NCI-H146 (cell line): ENCODE results near the gene LILRB3.
"Not testable (repeated sequence)": the region's sequence is repeated elsewhere in the genome, so short reads cannot be mapped to it uniquely, and the experiment has no call there.

ENCODE experiments used
- DNase-seq: peaks from one replicate; lab custom pipeline; 2025; lab: John Stamatoyannopoulos, UW

LILRB3 gene

DNA sequence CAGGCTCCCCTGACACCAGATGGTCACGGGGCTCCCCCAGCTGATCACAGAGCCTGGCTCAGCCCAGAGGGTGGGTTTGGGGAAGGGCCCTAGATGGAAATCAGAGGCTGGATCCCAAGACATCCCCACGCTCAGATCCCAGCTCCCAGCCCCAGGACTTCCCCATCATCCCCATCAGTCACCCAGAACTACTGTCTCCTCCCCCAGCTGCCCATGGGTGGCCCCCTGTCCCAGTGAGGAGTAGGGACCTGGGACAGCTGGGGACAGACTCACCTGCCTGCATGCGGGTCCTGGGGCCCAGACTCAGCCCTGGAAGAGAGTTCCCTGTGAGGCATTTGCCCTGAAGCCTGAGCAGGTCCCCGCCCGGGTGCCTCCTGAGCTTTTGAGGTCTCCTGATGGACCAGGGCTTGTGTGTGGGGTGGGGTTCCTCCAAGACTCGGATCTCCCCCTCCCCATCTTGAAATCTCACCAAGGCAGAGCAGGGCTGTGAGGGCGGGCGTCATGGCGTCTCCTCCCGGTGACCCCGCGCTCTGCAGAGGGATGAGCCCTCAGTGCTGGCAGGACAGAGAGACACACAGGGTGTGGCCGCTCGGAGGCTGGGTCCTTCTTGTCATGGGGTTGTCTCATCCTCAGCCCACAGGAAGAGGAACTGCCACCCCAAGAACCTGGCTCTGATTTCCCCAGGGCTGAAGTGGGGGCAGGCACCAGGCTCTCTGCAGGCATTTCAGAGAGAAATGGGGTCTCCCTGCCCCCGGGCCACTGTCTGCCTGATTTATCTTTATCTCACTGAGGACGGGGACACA lies at the start of gene LILRB3:
LILRB3 (minus strand) TSS at position 534 of the 803 bp plus-strand sequence; CDS start at position 503, 31 bp downstream.
- DNase-seq = not testable (repeated sequence)

DNA sequence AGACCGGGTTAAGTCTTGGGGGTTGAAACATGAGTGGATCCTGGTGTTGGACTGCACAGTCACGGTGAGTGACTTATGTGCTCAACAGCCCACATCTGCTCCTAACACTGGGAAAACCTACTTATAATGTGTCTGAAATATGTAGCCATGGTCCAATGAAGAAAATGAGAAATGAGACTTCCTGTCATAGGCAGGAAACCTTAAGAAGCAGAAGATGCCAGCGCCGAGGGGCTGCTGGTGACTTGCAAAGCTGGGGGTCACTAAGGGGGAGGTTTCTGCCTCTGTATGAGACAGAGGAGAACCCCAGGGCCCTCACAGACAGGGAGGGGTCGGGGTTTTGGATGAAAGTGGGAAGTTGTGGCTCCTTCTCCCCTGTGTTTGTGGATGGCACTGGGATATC lies 49.4 kb upstream of the LILRB3 start:
- not testable (repeated sequence) for DNase-seq

DNA sequence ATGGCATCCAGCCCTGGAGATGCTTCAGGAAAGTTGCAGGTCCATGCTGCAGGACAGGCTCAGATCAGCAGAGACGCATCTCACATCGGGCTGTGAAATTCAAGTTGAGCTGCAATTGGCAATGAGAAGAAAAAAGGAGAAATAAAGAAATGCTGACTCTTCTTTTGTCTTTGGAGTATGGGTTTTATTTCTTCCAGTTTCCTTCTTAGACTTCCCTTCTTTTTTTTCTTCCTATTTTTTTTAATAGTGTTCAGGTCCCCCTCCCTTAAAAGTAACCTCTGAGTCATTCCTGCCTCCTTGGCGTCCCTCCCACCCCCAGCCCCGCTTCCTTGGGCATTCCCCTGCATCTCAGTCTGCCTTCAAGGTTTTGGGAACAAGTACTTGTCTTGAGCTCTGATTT lies 48.8 kb upstream of the LILRB3 start:
- DNase-seq = not testable (repeated sequence)

DNA sequence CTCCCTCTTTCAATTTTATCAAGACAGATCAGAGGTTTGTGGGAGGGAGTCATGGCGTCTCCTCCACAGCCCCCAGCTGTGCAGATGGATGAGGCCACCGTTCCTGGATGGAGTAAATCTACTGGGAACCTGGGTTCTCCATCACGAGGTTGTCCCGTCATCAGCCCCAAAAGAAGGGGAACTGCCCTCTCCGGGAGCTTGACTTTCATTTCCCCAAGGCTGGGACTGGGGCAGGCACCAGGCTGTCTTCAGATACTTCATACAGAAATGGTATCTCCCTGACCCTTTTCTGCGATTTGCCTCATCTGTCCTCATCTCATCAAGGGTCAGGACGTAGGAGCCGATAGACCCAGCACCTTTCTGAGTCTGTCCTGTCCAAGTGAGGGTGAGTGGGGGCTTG lies 48.3 kb upstream of the LILRB3 start:
- DNase-seq = no peak

DNA sequence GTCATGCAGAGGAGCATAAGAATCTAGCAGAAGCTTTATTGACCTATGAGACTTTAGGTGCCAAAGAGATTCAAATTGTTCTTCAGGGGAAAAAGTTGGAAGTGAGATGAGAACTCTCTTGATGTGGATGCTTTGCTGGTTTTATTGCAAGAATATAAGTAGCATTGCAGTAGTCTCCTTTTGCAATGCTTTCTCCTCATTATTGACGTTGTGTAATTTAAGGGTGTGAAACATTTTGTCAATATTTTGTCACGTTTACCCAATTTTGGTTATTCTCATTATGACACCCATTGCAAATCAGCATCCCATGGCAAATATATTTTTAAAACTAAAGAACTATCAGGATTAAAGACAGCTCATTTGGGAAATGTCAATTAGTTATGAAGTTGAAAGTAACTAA lies 46.1 kb upstream of the LILRB3 start:
- DNase-seq = no peak

DNA sequence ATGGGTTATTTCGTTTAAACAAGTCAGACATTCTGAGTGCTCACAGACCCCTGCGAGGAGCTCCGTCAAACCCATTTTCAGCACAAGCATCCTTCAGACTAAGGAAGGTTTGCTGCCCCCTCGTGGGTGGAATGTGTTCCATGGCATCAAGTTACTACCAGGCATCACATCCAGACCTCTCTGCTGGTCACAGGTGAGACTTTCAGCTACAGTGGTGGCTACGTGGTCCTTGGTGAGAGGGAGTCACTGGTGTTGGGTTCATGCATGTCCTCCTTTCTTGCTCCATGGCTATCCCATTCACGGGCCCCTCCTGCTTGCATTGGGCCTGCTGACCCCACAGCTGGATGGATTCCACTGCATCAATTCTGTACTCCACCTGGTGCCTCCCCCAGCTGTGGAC lies 43.3 kb upstream of the LILRB3 start:
- peak; percentile 46 for DNase-seq

DNA sequence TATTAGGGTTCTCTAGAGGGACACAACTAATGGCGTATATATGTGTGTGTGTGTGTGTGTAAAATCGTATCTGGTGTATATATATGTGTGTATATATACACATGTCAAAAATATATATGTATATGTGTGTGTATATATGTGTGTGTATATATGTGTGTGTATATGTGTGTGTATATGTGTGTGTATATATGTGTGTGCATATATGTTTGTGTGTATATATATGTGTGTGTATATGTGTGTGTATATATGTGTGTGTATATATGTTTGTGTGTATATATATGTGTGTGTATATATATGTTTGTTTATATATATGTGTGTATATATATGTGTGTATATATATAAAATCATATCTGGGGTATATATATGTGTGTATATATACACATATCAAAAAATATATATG lies 39.7 kb upstream of the LILRB3 start:
- no peak for DNase-seq

DNA sequence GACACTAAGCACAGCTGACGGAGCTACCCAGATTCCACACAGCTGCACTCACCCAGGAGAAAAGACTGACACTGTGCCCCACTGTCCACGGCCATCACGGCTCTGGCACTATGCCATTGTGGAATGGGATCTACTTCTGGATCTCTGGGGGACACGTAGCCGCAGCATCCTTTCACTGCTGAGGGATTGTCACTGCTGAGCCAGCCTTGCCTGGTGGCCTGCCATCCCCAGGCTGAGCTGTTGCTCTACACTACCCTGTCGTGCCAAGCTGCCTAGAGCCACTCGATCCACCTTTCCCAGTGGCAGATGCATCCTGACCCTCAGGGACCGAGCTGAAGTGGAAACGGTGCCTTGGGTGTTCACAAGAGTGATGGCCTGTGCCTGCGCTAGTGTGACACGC lies 39.3 kb upstream of the LILRB3 start:
- DNase-seq = no peak

DNA sequence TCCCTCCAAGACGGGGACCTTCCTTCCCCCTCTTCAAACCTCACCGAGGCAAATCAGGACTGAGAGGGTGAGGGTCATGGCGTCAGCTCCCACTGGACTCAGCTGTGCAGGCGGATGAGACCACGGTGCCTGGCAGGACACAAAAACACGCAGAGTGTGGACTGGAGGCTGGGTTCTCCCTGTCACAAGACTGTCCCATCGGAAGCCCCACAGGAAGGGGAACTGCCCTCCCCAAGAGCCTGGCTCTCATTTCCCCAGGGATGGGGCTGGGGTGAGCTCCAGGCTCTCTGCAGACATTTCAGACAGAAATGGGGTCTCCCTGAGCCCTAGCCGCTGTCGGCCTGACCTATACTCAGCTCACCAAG lies 34.3 kb upstream of the LILRB3 start, which contains the start of gene LILRB5:
LILRB5 (minus strand) TSS at position 158 of the 365 bp plus-strand sequence; CDS start at position 78, 80 bp downstream.
- no peak for DNase-seq

DNA sequence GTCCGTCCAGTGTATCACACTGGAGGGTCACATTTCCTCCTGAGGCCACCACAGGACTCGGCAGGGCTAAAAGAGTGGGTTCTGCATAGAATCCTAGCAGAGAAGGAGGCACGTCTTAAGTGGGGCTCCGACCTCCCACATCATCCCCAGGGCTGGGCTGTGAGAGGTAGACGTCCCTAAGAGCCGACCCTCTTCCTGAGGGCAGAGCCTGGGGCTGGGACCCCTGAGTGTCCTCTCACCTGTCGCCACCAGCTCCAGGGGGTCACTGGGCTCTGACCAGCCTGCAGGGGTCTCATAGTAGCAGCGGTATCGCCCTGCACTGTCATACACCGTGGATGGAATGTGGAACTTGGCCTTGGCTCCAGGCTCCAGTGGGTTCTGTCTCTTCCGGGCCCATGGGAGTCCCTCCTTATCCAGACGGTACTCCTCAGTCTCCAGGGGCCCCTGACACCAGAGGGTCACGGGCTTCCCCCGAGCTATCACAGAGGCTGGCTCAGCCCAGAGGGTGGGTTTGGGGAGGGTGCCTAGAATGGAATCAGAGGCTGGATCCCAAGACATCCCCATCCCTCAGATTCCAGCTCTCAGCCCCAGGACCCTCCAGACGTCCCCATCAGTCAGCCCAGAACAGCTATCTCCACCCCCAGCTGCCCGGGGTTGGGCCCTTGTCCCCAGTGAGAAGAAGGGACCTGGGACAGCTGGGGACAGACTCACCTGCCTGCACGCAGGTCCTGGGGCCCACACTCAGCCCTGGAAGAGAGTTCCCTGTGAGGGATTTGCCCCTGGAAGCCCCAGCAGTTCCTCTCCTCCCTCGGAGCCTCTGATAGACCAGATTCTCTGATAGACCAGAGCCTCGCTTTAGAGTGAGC lies 33.7 kb upstream of the LILRB3 start:
- DNase-seq = no peak

DNA sequence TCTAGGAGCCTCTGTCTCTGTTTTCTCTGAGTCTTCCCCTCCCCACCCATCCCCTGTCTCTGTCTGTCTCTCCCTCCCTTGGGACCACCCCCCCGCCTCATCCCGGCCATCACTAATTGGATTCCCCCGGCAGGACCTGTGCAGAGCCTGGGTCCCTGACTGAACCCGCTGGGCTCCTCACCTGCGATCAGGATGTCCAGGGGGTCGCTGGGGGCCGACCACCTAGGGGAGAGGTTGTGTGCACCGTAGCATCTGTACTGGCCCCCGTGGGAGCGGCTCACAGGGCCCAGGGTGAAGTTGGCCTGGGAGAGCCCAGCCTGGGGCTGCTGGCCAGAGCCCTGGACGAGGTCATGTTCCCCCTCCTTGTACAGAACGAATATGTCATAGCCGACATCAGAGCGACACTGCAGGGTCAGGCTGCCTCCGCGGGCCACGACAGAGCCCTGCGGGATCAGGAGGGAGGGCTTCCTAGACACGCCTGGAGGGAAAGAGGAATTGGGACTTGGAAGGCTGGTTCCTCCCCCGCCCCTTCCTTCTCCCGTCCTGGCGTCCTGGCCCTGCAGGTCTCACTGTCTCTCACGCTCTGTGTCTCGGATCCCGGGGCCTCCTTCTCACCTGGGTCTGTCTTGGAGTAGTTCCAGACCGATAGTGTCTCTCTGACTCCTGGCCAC lies 32.4 kb upstream of the LILRB3 start:
- DNase-seq = no peak

DNA sequence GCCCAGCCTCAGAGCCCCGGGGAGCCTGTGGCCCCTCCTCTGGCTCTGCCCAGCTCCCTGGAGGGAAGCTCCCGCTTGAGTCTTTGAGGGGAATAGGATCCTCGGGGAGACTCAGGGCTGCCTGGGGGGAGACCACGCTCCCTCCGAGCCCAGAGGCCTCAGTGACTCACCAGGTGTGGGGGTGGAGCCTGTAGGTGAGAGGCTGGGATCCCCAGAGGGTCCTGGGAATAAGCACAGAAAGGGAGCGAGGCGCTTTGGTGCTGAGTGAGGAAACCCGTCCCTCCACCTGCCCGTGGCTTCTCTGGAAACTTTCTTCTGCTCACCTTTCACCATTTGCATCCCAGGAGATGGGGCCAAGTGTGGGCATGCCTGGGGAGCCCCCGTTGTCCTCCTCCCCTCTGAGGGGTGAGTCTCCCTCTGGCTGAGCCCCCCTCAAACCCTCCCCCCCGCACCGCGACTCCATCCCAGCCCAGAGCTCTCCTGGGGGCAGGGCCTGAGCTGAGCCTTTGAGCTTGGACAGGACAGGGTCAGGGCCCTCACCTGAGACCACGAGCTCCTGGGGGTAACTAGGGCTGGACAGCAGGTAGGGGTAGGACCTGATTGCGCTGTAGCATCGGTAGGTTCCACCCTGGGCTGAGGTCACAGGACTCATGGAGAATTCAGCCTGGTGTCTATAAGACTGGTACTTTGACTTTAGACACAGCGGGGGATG lies 31.5 kb upstream of the LILRB3 start:
- DNase-seq = no peak

DNA sequence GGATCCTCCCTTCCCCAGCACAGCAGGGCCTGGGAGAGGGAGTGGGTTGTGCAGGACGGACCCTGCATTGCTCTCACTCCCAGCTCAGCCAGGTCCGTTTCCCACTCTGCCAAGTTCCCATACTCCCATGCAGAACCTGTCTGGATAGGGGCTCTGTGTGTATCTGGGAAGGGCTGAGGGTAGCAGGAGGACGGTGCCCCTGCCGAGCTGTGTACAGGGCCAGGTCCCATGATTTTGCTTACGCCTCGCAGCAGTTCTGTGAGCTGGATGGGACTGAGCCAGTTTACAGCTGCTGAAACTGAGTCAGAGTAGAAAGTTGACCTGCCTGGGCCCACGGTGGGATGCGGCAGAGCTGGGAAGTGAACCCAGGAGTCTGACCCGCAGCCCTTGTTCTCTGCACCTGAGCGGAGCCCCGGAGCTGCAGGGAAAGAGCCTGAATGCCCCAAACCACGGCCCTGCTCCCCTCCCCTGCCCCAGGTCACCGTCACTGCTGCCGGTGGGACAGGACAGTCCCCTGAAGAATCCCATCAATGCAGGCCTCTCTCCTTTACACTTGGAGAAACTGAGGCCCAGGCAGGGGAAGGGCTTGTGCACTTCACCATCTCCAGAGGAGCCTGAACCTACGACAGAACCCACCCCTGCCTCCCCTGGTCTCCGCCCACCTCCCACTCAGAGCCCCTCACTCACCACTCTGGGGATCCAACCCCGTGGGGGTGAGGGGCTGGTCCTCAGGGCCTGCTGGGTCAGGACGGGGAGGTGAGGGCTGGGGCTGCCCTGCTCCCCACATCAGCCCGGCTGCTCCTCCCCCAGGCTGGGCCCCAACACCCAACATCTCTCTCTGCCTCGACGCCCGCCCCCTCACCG lies 30.8 kb upstream of the LILRB3 start:
- DNase-seq = no peak

DNA sequence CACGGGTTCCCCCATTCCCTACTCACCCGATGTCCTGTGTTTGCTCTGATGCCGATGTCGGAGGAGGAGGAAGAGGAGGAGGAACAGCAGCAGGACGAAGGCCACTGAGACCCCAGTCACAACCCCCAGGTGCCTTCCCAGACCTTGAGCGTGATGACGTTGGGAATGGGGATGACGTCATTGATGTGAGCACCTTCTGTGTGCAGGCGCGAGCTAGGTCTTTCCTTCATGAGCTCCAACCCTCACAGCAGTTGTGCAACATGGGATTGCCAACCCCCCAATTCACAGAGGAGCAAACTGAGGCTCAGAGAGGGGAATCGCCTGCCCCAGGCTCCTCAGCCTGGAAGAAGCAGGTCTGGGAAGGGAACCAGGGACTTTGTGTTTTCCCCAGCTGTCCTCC lies 30.0 kb upstream of the LILRB3 start:
- no peak for DNase-seq

DNA sequence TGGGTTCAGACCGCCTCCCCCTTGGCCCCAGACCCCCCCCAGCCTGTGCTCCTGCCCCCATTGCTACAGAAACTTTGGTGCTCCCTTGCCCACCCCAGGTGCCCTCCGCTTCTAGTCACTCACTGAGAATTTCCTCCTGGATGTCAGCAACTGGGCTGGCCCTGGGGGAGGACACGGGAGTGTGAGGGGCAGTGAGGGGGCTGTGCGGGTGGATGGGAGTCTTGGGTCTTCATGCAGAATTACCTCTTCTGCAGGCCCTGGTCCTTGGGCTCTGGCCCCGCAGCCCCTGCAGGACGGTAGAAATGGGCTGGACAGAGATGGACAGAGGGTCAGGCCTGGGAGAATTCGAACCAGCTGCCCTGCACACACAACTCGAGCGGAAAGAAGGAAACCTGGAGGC lies 29.4 kb upstream of the LILRB3 start:
- no peak for DNase-seq

DNA sequence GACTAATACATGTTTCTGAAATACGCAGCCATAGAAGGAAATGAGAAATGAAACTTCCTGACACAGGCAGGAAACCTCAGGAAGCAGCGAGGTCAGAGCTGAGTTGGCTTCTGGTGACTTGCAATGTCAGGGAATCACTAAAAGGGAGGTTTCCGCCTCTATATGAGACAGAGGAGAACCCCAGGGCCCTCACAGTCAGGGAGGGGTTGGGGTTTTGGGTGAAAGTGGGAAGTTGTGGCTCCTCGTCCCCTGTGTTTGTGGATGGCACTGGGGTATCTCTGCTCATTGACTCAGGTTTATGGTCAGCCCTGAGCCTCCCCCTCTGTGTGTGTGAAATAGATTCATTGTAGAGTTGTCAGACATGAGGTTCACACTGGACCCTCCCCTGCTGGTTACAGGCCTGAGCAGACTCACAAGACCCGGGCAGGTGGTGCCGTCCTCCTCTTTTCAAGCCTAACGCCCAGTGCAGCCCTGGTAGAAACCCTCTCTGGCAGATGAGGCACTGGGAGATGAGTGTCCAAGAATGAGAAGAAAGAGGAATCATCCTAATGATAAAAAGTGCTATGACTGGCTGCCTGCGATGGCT lies 25.3 kb upstream of the LILRB3 start:
- DNase-seq = no peak

DNA sequence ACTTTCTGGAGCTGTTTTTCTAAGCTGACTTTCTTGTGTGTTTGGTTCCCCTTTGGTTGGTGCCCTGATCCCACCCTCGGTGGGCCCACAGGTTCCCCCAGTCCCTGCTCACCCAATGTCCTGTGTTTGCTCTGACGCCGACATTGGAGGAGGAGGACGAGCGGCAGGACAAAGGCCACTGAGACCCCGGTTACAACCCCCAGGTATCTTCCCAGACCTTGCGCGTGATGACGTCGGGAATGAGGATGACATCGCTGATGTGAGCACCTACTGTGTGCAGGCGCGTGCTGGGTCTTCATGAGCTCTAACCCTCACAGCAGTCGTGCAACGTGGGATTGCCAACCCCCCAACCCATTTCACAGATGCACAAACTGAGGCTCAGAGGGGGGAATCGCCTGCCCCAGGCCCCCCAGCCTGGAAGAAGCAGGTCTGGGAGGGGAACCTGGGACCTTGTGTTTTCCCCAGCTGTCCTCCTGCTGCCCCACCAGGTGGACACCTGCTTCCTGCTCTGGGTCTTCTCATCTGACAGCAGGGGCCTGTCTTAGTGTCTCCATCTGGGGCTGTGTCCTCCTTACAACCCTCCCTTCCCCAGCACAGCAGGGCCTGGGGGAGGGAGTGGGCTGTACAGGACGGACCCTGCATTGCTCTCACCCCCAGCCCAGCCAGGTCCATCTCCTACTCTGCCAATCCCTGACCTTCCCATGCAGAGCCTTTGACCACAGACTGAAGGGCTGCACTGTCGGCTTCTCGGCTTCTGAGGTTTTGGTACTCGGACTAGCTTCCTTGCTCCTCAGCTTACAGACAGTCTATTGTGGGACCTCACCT lies 24.5 kb upstream of the LILRB3 start:
- no peak for DNase-seq

DNA sequence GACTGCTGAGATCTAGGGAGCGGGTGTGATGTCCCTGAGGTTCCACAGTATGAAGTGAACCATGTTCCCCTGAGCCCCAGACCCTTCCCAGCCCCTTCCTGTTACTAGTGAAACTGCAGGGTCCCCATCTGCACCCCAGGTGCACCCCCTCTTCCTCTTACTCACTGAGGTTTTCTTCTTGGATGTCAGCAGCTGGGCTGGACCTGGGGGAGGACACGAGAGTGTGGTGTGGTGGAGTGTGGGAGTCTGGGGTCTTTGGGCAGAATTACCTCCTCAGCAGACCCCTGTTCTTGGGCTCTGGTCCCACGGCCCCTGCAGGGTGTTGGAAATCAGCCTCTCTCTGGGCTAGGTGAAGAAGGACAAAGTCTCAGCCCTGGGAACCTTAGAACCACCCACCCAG lies 23.1 kb upstream of the LILRB3 start:
- DNase-seq = no peak

DNA sequence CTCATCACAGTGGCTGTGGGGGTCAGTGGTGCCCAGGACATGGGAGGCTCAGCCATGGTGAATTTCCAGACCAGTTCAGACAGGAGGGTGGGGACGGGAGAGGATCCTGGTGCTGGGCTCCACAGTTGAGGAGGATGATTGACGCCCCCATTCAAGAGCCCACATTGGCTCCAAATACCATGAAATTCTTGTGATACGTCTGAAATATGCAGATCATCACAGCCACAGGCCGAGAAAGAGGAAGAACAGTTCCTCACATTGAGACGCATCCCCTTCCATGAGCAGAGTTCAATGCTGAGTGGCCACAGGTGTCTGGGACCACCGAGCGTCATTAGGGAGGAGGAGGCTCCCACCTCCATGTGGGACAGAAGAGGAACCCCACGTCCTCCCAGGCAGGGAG lies 21.0 kb upstream of the LILRB3 start:
- not testable (repeated sequence) for DNase-seq

DNA sequence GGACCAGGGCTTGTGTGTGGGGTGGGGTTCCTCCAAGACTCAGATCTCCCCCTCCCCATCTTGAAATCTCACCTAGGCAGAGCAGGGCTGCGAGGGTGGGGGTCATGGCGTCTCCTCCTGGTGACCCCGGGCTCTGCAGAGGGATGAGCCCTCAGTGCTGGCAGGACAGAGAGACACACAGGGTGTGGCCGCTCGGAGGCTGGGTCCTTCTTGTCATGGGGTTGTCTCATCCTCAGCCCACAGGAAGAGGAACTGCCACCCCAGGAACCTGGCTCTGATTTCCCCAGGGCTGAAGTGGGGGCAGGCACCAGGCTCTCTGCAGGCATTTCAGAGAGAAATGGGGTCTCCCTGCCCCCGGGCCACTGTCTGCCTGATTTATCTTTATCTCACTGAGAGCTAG lies 19.8 kb upstream of the LILRB3 start, which contains the start of gene LILRA6:
LILRA6 (minus strand) TSS at position 145 of the 400 bp plus-strand sequence.
- DNase-seq = not testable (repeated sequence)
